Psoas muscle (tissue), 8 donors: Measurements from ENCODE around the gene LMF2. TPM values are rescaled to one million over a fixed set of nuclear protein-coding genes. Genes with fewer than 3 reads are reported as not detected.

ENCODE experiments used
- ATAC-seq, 4 donors: fragments of 200-7000 bp; cut with Tn5 transposase; one replicate each; pipeline ENCODE4 v1.9.1; 2020; ENCODE audit warnings: moderate library complexity in 3 of 4, mild to moderate bottlenecking in 2 of 4
- DNase-seq, 2 donors: peaks; one replicate each; pipeline ENCODE4 v3.0.0-alpha.2; 2020
- H3K27ac ChIP-seq: fragments of 200-600 bp; one replicate; pipeline ENCODE4 v1.8.0; 2022
- H3K27me3 ChIP-seq, 3 donors: fragments of 200-600 bp in 1 of 3; one replicate each; pipeline versions ENCODE4 v1.6.1 to v1.8.0; 2013 to 2022; ENCODE audit warnings: low read length in 2 of 3, mild to moderate bottlenecking in 2 of 3, moderate library complexity in 1 of 3; ENCODE audit not compliant: insufficient read depth in 3 of 3
- H3K36me3 ChIP-seq, 2 donors: fragments of 200-600 bp in 1 of 2; one replicate each; pipeline versions ENCODE4 v1.6.1 to v1.8.0; 2013 to 2022; ENCODE audit warnings: low read depth in 1 of 2, mild to moderate bottlenecking in 1 of 2, moderate library complexity in 1 of 2; ENCODE audit not compliant: insufficient read depth in 1 of 2
- H3K4me1 ChIP-seq: fragments of 200-600 bp; one replicate; pipeline ENCODE4 v1.8.0; 2022
- H3K4me3 ChIP-seq: fragments of 200-600 bp; one replicate; pipeline ENCODE4 v1.8.0; 2022; ENCODE audit warnings: mild to moderate bottlenecking
- H3K9me3 ChIP-seq: fragments of 200-600 bp; one replicate; pipeline ENCODE4 v1.8.0; 2022
- WGBS, 3 donors: extraction: QIAGEN DNeasy Blood & Tissue Kit; methylation state at CpG; one replicate each; pipeline versions ENCODE4 v1.1.6 to v1.1.7; 2013; 5-methylcytosine and 5-hydroxymethylcytosine counted together
- intact Hi-C, 2 donors: fragments of 100-400 bp; cut with DNase I; formaldehyde crosslinking; loops; one replicate each; pipeline versions ENCODE4 v1.11.0 to v1.14.2; 2022
- polyA plus RNA-seq, 3 donors: library from polyadenylated mRNA; stranded (reverse); fragments of 200-250 nt; gene quantifications; one replicate each; pipeline ENCODE4 v1.2.3, GENCODE V29; 2013
- total RNA-seq, 4 donors: library from RNA; stranded (reverse); fragmentation: NEBNext Ultra II Directional in 2 of 4; extraction: Animal tissue kit (Norgen Biotek cat#: 25700) in 2 of 4; gene quantifications; one replicate each; pipeline versions ENCODE4 v1.2.1 to v1.2.4, GENCODE V29; 2021 to 2023
- TF ChIP-seq, protein P1 (sequence below): fragments of 200-600 bp; IDR thresholded peaks from one replicate; pipeline ENCODE4 v1.8.0; 2022; ENCODE audit warnings: antibody characterized with exemption
- donor health status: healthy with polysubstance abuse.
- donor health status: DM: no; HTN: no; CAD: no; lungs with moderate emphysema.
- donor health status: Bipolar disorder and iron deficiency.
- donor health status: healthy.
- donor health status: DM: yes; HTN: yes; CAD: no.
- donor health status: DM: no; HTN: no; CAD: no.
- donor health status: DM: no; HTN: no; CAD: no.
- donor health status: DM: yes; HTN: yes; CAD: no.

LMF2 gene
- total and polyA plus RNA-seq, 7 donors = 14.9 to 24.1 (median 17.2) TPM

DNA sequence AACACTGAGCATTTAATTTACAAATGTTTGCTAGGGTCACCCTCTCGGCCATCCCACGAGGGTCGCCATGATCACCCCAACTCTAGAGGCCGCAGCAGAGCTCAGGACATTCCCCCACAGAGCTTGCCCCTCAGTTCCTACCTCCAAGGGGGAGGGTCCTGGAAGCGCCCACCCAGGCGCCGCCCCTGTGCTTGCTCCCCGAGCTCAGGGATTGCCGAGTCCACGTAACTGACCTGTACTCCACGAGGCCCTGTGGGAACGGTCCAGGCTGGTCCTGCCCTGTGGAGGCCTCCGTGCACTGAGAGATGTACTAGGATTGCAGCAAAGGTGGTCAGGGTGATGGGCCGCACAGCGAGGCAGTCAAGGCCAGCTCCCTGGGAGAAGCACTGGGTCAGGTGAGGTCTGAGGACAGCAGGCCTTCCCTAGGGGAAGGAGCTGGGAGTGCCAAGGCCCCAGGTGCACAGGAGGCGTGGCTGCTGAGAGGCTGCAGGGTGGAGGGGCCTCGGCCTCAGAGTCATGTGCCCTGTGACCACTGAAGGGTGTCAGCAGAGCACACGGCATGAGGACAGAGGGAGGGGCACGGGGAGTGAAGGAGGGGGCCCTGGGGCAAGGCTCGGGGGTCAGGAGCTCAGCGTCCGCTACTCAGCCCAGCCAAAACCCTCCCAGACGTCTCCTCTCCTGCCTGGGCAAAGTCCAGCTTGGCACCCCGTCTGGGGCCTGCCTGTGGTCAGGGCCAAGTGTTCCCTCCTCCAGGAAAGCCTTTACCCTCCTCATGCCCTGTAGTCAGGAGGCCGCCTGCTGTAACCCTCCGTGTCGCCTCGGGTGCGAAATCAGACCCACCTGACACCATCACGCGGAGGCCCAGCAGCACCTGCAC, 23.3 kb downstream of the LMF2 start:
- Histone ChIP-seq H3K9me3 (no peaks in the 10 kb centered on the region), H3K4me3 (no peak overlapping the region), H3K27me3 (peaks cover 0 to 65% (median 22%) of the 10 kb centered on the region in 3 donors), H3K27ac (no peak overlapping the region), H3K36me3 (no peaks in the 10 kb centered on the region), H3K4me1 (peaks cover 4% of the 10 kb centered on the region)
- no peak for ATAC-seq
- WGBS, 3 donors = 80 to 84% (median 81%) methylated on average over 29 to 31 of the region's 31 CpGs
- DNase-seq = no peak
- intact Hi-C loops = no loop called here
- TF ChIP-seq, protein P1, sequence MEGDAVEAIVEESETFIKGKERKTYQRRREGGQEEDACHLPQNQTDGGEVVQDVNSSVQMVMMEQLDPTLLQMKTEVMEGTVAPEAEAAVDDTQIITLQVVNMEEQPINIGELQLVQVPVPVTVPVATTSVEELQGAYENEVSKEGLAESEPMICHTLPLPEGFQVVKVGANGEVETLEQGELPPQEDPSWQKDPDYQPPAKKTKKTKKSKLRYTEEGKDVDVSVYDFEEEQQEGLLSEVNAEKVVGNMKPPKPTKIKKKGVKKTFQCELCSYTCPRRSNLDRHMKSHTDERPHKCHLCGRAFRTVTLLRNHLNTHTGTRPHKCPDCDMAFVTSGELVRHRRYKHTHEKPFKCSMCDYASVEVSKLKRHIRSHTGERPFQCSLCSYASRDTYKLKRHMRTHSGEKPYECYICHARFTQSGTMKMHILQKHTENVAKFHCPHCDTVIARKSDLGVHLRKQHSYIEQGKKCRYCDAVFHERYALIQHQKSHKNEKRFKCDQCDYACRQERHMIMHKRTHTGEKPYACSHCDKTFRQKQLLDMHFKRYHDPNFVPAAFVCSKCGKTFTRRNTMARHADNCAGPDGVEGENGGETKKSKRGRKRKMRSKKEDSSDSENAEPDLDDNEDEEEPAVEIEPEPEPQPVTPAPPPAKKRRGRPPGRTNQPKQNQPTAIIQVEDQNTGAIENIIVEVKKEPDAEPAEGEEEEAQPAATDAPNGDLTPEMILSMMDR = no peak

DNA sequence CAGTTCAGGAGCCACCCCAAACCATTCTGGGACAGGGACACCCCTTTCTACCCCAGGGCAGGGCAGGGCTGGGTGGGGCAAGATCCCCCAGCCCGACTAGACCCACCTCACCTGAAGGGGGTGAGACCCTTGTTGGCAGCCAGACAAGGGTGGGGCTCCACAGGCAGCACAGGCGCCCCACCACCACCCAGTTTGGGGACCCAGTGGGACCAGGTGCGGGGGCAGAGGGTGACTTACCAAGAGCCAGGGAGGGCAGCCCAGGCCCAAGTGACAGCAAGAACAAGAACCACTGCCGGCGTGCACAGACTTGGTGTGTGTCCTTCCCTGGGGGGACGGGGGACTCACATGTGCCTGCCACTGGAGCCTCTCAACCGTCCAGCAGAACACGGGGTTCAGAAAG, 23.9 kb downstream of the LMF2 start:
- peaks cover 0 to 66% (median 25%) of the 10 kb centered on the region in 3 donors for H3K27me3 ChIP-seq
- ATAC-seq (no peak), DNase-seq (no peak)
- H3K36me3 ChIP-seq = no peaks in the 10 kb centered on the region
- peaks cover 4% of the 10 kb centered on the region for H3K4me1 ChIP-seq
- no peaks in the 10 kb centered on the region for H3K9me3 ChIP-seq
- WGBS, 3 donors = 82 to 85% (median 83%) methylated on average over 8 of the region's 8 CpGs
- intact Hi-C loops = no loop called here
- H3K4me3 ChIP-seq = no peak overlapping the region
- H3K27ac ChIP-seq = no peak overlapping the region
- TF ChIP-seq, protein P1 = no peak

DNA sequence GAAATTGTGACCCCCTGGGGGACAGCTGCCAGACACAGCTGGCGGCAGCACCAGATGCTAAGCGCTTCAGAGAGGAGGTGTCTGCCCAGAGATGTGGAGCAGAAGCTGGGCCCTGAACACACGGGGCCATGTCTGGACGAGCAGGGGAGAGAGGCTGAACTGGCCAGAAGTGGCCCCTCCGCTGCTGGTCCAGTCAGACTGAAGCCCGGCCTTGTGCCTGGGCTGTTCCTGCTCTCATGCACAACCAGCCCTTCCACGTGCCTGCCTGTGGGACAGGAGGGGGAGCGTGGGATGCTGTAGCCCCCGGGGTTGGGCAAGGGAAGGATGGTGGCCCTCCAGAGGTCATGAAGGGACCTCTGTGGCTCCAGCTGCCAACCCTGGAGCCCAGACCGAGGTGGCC, 24.4 kb downstream of the LMF2 start:
- no peak for DNase-seq

DNA sequence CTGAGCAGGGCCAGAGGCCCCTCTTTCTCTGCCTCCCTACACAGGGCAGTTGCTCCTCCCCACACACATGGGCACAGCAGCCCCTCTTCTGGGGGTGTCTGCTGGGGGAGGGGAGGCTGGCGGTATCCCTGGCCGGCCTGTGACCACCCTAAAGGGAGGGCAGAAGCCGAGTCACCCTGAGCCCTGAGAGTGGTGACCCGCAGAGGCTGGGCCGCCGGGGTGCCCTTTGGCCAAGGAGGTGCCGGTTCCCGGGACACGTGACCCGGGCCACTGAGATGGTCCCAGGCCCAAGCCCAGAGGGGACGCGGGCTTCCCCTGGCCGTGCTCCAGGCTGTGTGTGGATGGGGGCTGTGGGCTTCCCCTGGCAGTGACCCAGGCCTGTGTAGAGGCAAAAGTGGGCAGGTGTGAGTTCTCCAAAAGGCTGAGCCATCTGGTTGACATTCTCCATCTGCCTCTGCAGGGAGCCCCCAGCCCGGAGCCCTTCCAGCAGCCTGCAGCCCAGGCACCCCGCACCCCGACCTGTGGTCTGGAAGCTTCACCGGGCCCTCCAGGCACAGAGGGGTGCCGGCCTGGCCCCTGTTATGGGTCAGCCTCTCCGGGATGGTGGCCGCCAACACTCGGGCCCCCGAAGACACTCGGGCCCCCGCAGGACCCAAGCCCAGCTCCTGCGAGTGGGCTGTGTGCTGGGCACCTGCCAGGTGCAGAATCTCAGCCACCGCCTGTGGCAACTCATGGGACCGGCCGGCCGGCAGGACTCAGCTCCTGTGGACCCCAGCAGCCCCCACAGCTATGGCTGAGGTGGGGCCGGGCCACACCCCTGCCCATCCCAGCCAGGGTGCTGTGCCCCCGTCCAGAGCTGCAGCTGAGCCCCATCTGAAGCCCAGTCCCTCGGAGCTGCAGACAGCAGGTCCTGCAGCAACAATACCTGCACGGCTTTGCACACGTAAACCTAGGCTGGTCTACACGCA, 25.1 kb downstream of the LMF2 start:
- WGBS, 3 donors = 39 to 47% (median 40%) methylated on average over 35 of the region's 35 CpGs
- Histone ChIP-seq H3K36me3 (no peaks in the 10 kb centered on the region), H3K4me1 (peaks cover 4% of the 10 kb centered on the region), H3K27me3 (peaks cover 0 to 59% (median 26%) of the 10 kb centered on the region in 3 donors), H3K4me3 (peak overlapping the region; percentile 56), H3K9me3 (no peaks in the 10 kb centered on the region), H3K27ac (no peak overlapping the region)
- DNase-seq (no peak), ATAC-seq (no peak)
- intact Hi-C loops = no loop called here
- TF ChIP-seq, protein P1 = no peak

More for the DNA sequence above, 24.4 kb downstream of the LMF2 start:
- Histone ChIP-seq H3K4me1 (peaks cover 4% of the 10 kb centered on the region), H3K27ac (no peak overlapping the region), H3K9me3 (no peaks in the 10 kb centered on the region), H3K4me3 (no peak overlapping the region), H3K27me3 (peaks cover 0 to 66% (median 26%) of the 10 kb centered on the region in 3 donors), H3K36me3 (no peaks in the 10 kb centered on the region)
- TF ChIP-seq, protein P1 = no peak
- intact Hi-C loops = no loop called here
- ATAC-seq = no peak
- 58 to 68% (median 65%) methylated on average over 8 to 10 of the region's 10 CpGs for WGBS, 3 donors
